HepG2 (cell line): ENCODE measurements around the gene RANGRF. TPM values are rescaled to one million over a fixed set of nuclear protein-coding genes. Genes with fewer than 3 reads are reported as not detected.
A peak's percentile ranks its signal among the peaks of the same experiment; 100 is the strongest.

ENCODE experiments used
- AGO1 ChIP-seq: fragments of 200-400 bp; formaldehyde crosslinking; IDR thresholded peaks from 2 replicates; pipeline ENCODE4 v1.6.1; 2017; ENCODE audit warnings: mild to moderate bottlenecking, low read depth, low read length, moderate library complexity; ENCODE audit not compliant: poor library complexity, severe bottlenecking
- ARNTL ChIP-seq: sonication (generic); formaldehyde crosslinking; IDR thresholded peaks from 2 replicates; pipeline ENCODE4 v1.4.0; 2020; ENCODE audit warnings: mild to moderate bottlenecking, missing genetic modification reagents
- BRD4 ChIP-seq: sonication (generic); formaldehyde crosslinking; IDR thresholded peaks from 2 replicates; pipeline ENCODE4 v1.4.0; 2020; ENCODE audit warnings: missing genetic modification reagents
- CEBPG ChIP-seq: IDR thresholded peaks from 2 replicates; pipeline ENCODE4 v1.6.1; 2016
- HDAC1 ChIP-seq: sonication (generic); formaldehyde crosslinking; IDR thresholded peaks from 2 replicates; pipeline ENCODE4 v1.5.1; 2020; ENCODE audit warnings: mild to moderate bottlenecking, missing genetic modification reagents
- IKZF5 ChIP-seq: IDR thresholded peaks from 2 replicates; pipeline ENCODE4 v1.6.1; 2018; ENCODE audit warnings: missing genetic modification reagents, mild to moderate bottlenecking, missing compliant biosample characterization
- MED1 ChIP-seq: sonication (generic); formaldehyde crosslinking; IDR thresholded peaks from 2 replicates; pipeline ENCODE4 v1.4.0; 2020; ENCODE audit warnings: missing genetic modification reagents
- MLX ChIP-seq: IDR thresholded peaks from 2 replicates; pipeline ENCODE4 v1.6.1; 2016
- NFKBIZ ChIP-seq: IDR thresholded peaks from 2 replicates; pipeline ENCODE4 v1.6.1; 2018; ENCODE audit warnings: missing genetic modification reagents, missing compliant biosample characterization
- NPAS2 ChIP-seq: sonication (generic); formaldehyde crosslinking; IDR thresholded peaks from 2 replicates; pipeline ENCODE4 v1.8.0; 2022; ENCODE audit warnings: mild to moderate bottlenecking, missing genetic modification reagents, borderline replicate concordance
- NRL ChIP-seq: sonication (generic); formaldehyde crosslinking; IDR thresholded peaks from 2 replicates; pipeline ENCODE4 v1.5.0; 2020; ENCODE audit warnings: missing genetic modification reagents, mild to moderate bottlenecking, moderate library complexity, borderline replicate concordance
- RAD51 ChIP-seq: fragments of 450-650 bp; IDR thresholded peaks from 2 replicates; pipeline ENCODE4 v1.6.1; 2016; ENCODE audit warnings: borderline replicate concordance
- RBAK ChIP-seq: sonication (generic); formaldehyde crosslinking; IDR thresholded peaks from 2 replicates; pipeline ENCODE4 v1.5.1; 2020; ENCODE audit warnings: mild to moderate bottlenecking, missing genetic modification reagents
- SIN3A ChIP-seq: IDR thresholded peaks from 2 replicates; pipeline ENCODE4 v1.6.1; 2011; ENCODE audit warnings: low read depth, mild to moderate bottlenecking, control low read depth, low read length, borderline replicate concordance
- ZBTB34 ChIP-seq: sonication (generic); formaldehyde crosslinking; IDR thresholded peaks from 2 replicates; pipeline ENCODE4 v1.8.0; 2022; ENCODE audit warnings: mild to moderate bottlenecking, missing genetic modification reagents
- ZFYVE20 ChIP-seq: sonication (generic); formaldehyde crosslinking; IDR thresholded peaks from 2 replicates; pipeline ENCODE4 v1.8.0; 2023; ENCODE audit warnings: low read depth, mild to moderate bottlenecking, moderate library complexity, missing genetic modification reagents, borderline replicate concordance
- ZNF383 ChIP-seq: sonication (generic); formaldehyde crosslinking; IDR thresholded peaks from 2 replicates; pipeline ENCODE4 v1.4.0; 2020; ENCODE audit warnings: missing genetic modification reagents, mild to moderate bottlenecking, borderline replicate concordance
- ZNF484 ChIP-seq: sonication (generic); formaldehyde crosslinking; IDR thresholded peaks from 2 replicates; pipeline ENCODE4 v1.5.1; 2020; ENCODE audit warnings: mild to moderate bottlenecking, low read depth, missing genetic modification reagents, borderline replicate concordance
- ZNF501 ChIP-seq: sonication (generic); formaldehyde crosslinking; IDR thresholded peaks from 2 replicates; pipeline ENCODE4 v1.5.1; 2020; ENCODE audit warnings: mild to moderate bottlenecking, moderate library complexity, missing genetic modification reagents
- ZNF576 ChIP-seq: sonication (generic); formaldehyde crosslinking; IDR thresholded peaks from 2 replicates; pipeline ENCODE4 v1.4.0; 2020; ENCODE audit warnings: mild to moderate bottlenecking, missing genetic modification reagents
- ZNF629 ChIP-seq: sonication (generic); formaldehyde crosslinking; conservative IDR thresholded peaks from 2 replicates; pipeline ENCODE4 v1.5.0; 2020; ENCODE audit warnings: missing genetic modification reagents
- ZNF672 ChIP-seq: sonication (generic); formaldehyde crosslinking; IDR thresholded peaks from 2 replicates; pipeline ENCODE4 v1.8.1; 2022; ENCODE audit warnings: missing genetic modification reagents
- ZNF691 ChIP-seq: sonication (generic); formaldehyde crosslinking; IDR thresholded peaks from 2 replicates; pipeline ENCODE4 v1.4.0; 2020; ENCODE audit warnings: missing genetic modification reagents, low read depth, mild to moderate bottlenecking, borderline replicate concordance
- ZNF713 ChIP-seq: sonication (generic); formaldehyde crosslinking; IDR thresholded peaks from 2 replicates; pipeline ENCODE4 v1.4.0; 2020; ENCODE audit warnings: mild to moderate bottlenecking, missing genetic modification reagents
- ZNF777 ChIP-seq: sonication (generic); formaldehyde crosslinking; IDR thresholded peaks from 2 replicates; pipeline ENCODE4 v1.4.0; 2020; ENCODE audit warnings: missing genetic modification reagents
- polyA plus RNA-seq, 8 experiments: library from polyadenylated mRNA; depleted of rRNA in 3 of 8; stranded (reverse) in 7 of 8; unstranded in 1 of 8; fragments of >200 nt; fragmentation: Illumina TruSeq in 4 of 8; extraction: Trizol in 4 of 8; gene quantifications; 2 replicates each; pipeline versions ENCODE4 v1.2.1 to v1.2.3, GENCODE V29; 2011 to 2016; ENCODE audit warnings: low read depth in 4 of 8, missing spikeins in 1 of 8, mixed read lengths in 1 of 8; ENCODE audit not compliant: insufficient read depth in 1 of 8
- total RNA-seq, 5 experiments: library from RNA; depleted of rRNA; stranded (reverse); fragments of >200 nt; fragmentation: Illumina TruSeq; extraction: Trizol; gene quantifications; 2 replicates each; pipeline ENCODE4 v1.2.3, GENCODE V29; 2016; ENCODE audit warnings: low read depth in 1 of 5

RANGRF gene
- total and polyA plus RNA-seq, 2 of the 13 experiments (the other 11 are each of a cell fraction or from before 2014, with no cell fraction given) = 18.6 to 40.7 TPM

GRCh38 chr17:8248751-8249607, 39.5 kb upstream of the RANGRF start, which contains the start of gene PFAS (continued):
- TF ChIP-seq RBAK (no peak), ZNF713 (no peak), MLX (no peak), ZNF383 (CRISPR knock-in tag) (no peak; the same call in 1 of the 2 replicates), NFKBIZ (CRISPR knock-in tag) (no peak), SIN3A (peak; percentile 98), ZNF576 (no peak), ZNF777 (CRISPR knock-in tag) (peak; percentile 24; the same call in 1 of the 2 replicates), ARNTL (peak; percentile 92), ZBTB34 (CRISPR knock-in tag) (no peak), ZNF501 (CRISPR knock-in tag) (no peak; the same call in none of the 2 replicates), NPAS2 (CRISPR knock-in tag) (no peak), NRL (CRISPR knock-in tag) (peak; percentile 65), HDAC1 (CRISPR knock-in tag) (peak; percentile 98), ZNF484 (CRISPR knock-in tag) (no peak), CEBPG (CRISPR knock-in tag) (peak; percentile 78), RAD51 (no peak), AGO1 (no peak), BRD4 (CRISPR knock-in tag) (peak; percentile 92), ZFYVE20 (no peak), IKZF5 (CRISPR knock-in tag) (peak; percentile 36; the same call in 1 of the 2 replicates), ZNF691 (CRISPR knock-in tag) (no peak), ZNF629 (CRISPR knock-in tag) (peak; percentile 48; the same call in 1 of the 2 replicates), MED1 (CRISPR knock-in tag) (peak; percentile 43), ZNF672 (CRISPR knock-in tag) (no peak)
